Right cardiac atrium (tissue), 5 donors: ENCODE results near the gene CTSC. TPM values are rescaled to one million over a fixed set of nuclear protein-coding genes. Genes with fewer than 3 reads are reported as not detected.
"Not testable (repeated sequence)": the region's sequence is repeated elsewhere in the genome, so short reads cannot be mapped to it uniquely, and the experiment has no call there.

Experiments used
- ATAC-seq, 2 donors: fragments of 200-7000 bp; cut with Tn5 transposase; one replicate each; pipeline versions ENCODE4 v1.8.0 to v1.9.1; 2020; ENCODE audit warnings: moderate library complexity in 2 of 2, mild to moderate bottlenecking in 1 of 2
- DNase-seq, 3 donors: peaks; one replicate each; pipeline ENCODE4 v3.0.0-alpha.2; 2020
- H3K27ac ChIP-seq: one replicate; pipeline ENCODE4 v1.5.1; 2013; ENCODE audit warnings: mild to moderate bottlenecking, low read length, control low read depth, moderate library complexity
- H3K27me3 ChIP-seq: one replicate; pipeline ENCODE4 v1.6.1; 2013; ENCODE audit not compliant: control insufficient read depth, insufficient read depth
- H3K4me1 ChIP-seq: one replicate; pipeline ENCODE4 v1.6.1; 2013; ENCODE audit warnings: low read length; ENCODE audit not compliant: control insufficient read depth, insufficient read depth
- H3K4me3 ChIP-seq: one replicate; pipeline ENCODE4 v1.5.1; 2013; ENCODE audit warnings: low read length, control low read depth
- H3K9me3 ChIP-seq: one replicate; pipeline ENCODE4 v1.6.1; 2013; ENCODE audit warnings: low read length; ENCODE audit not compliant: control insufficient read depth
- WGBS: extraction: QIAGEN DNeasy Blood & Tissue Kit; methylation state at CpG from one replicate; pipeline ENCODE4 v1.1.7; 2013; 5-methylcytosine and 5-hydroxymethylcytosine counted together
- intact Hi-C, 4 donors: fragments of 100-400 bp; cut with DNase I; formaldehyde crosslinking; loops; one replicate each; pipeline versions ENCODE4 v1.11.0 to v1.14.0; 2022 to 2023
- polyA plus RNA-seq: library from polyadenylated mRNA; stranded (reverse); fragments of 200-250 nt; gene quantifications from one replicate; pipeline ENCODE4 v1.2.3, GENCODE V29; 2013
- total RNA-seq, 4 donors: library from RNA; stranded (reverse); fragmentation: NEBNext Ultra II Directional; extraction: Animal tissue kit (Norgen Biotek cat#: 25700); gene quantifications; one replicate each; pipeline ENCODE4 v1.2.1, GENCODE V29; 2021
- donor health status: healthy with polysubstance abuse.
- donor health status: DM: no; HTN: yes; CAD: no.
- donor health status: DM: no; HTN: no; CAD: no.
- donor health status: DM: no; HTN: yes; CAD: no; lungs with severe emphysema.
- donor health status: DM: yes; HTN: yes; CAD: no.

Gene CTSC
- total and polyA plus RNA-seq, 5 donors = 17.7 to 39.3 (median 28.7) TPM

GRCh38 chr11:88332851-88333250 is 4.7 kb downstream of the CTSC start:
- 82% methylated on average over 1 of the region's 1 CpG for WGBS
- H3K27me3 ChIP-seq = no peaks in the 10 kb centered on the region
- no peak overlapping the region for H3K4me3 ChIP-seq
- H3K27ac ChIP-seq = no peak overlapping the region
- H3K9me3 ChIP-seq = no peaks in the 10 kb centered on the region
- H3K4me1 ChIP-seq = no peaks in the 10 kb centered on the region
- DNase-seq (no peak), ATAC-seq (no peak)
- intact Hi-C loops = no loop called here

GRCh38 chr11:88330826-88331428 is 6.6 kb downstream of the CTSC start:
- H3K9me3 ChIP-seq = no peaks in the 10 kb centered on the region
- H3K4me1 ChIP-seq = no peaks in the 10 kb centered on the region
- 79% methylated on average over 5 of the region's 5 CpGs for WGBS
- H3K27me3 ChIP-seq = no peaks in the 10 kb centered on the region
- intact Hi-C loops = no loop called here
- no peak overlapping the region for H3K27ac ChIP-seq
- DNase-seq (no peak), ATAC-seq (no peak)
- H3K4me3 ChIP-seq = no peak overlapping the region

DNA sequence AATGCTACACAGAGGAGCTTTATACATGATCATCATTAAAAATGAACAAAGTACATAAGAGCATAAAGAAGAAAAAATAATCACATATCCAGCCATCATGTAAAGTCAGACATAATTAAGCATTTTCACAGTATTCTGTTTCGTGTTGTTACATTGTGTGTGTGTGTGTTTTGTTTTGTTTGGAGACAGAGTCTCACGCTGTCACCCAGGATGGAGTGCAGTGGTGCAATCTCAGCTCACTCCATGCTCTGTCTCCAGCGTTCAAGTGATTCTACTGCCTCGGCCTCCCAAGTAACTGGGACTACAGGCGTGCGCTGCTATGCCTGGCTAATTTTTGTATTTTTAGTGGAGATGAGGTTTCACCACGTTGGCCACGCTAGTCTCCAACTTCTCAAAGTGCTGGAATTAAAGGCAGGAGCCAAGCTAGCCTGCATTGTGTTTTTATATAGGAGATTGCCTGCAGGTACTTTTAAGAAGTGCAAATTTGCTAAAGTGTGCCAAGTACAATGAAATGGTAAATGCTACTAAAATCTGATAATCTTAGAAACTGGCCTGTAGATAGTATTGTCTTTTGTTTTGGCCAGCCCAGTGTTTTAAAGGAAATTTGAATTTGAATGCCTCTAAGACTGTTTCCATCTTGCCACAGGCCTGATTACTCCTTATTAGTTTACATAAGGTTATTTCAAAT is 7.8 kb downstream of the CTSC start:
- 88% methylated on average over 8 of the region's 8 CpGs for WGBS
- intact Hi-C loops = no loop called here

GRCh38 chr11:88327462-88328143 is 9.9 kb downstream of the CTSC start:
- 79% methylated on average over 3 of the region's 3 CpGs for whole genome bisulfite sequencing
- intact Hi-C loops = no loop called here
- Histone ChIP-seq H3K4me1 (no peaks in the 10 kb centered on the region), H3K9me3 (no peaks in the 10 kb centered on the region), H3K27ac (no peak overlapping the region), H3K4me3 (no peak overlapping the region), H3K27me3 (no peaks in the 10 kb centered on the region)
- ATAC-seq = no peak
- DNase-seq = no peak

More for the DNA sequence above, 7.8 kb downstream of the CTSC start:
- H3K27ac ChIP-seq = no peak overlapping the region
- H3K9me3 ChIP-seq = no peaks in the 10 kb centered on the region
- H3K4me3 ChIP-seq = no peak overlapping the region
- no peaks in the 10 kb centered on the region for H3K4me1 ChIP-seq
- no peak for DNase-seq
- no peaks in the 10 kb centered on the region for H3K27me3 ChIP-seq
- ATAC-seq = no peak

- intact Hi-C loops = no loop called here
- Histone ChIP-seq H3K27ac (no peak overlapping the region), H3K9me3 (no peaks in the 10 kb centered on the region), H3K27me3 (no peaks in the 10 kb centered on the region), H3K4me3 (no peak overlapping the region), H3K4me1 (no peaks in the 10 kb centered on the region)
- ATAC-seq (no peak), DNase-seq (no peak)
- WGBS = 78% methylated on average over 2 of the region's 2 CpGs
Observed at GRCh38 chr11:88327061-88327460, 10.5 kb downstream of the CTSC start.

GRCh38 chr11:88326099-88326498 is 11.4 kb downstream of the CTSC start:
- Histone ChIP-seq H3K4me3 (no peak overlapping the region), H3K4me1 (no peaks in the 10 kb centered on the region), H3K27me3 (no peaks in the 10 kb centered on the region), H3K9me3 (no peaks in the 10 kb centered on the region), H3K27ac (no peak overlapping the region)
- DNase-seq = no peak
- WGBS = 84% methylated on average over 3 of the region's 3 CpGs
- intact Hi-C loops = no loop called here
- ATAC-seq = no peak

- DNase-seq (no peak), ATAC-seq (no peak)
- 72% methylated on average over 4 of the region's 4 CpGs for WGBS
- Histone ChIP-seq H3K4me1 (no peaks in the 10 kb centered on the region), H3K27me3 (no peaks in the 10 kb centered on the region), H3K4me3 (no peak overlapping the region), H3K27ac (no peak overlapping the region), H3K9me3 (no peaks in the 10 kb centered on the region)
- intact Hi-C loops = no loop called here
Observed at GRCh38 chr11:88324562-88325345, 12.8 kb downstream of the CTSC start.

GRCh38 chr11:88322881-88323280 is 14.7 kb downstream of the CTSC start:
- WGBS = 68% methylated on average over 8 of the region's 8 CpGs
- H3K27ac ChIP-seq, H3K4me3 ChIP-seq, intact Hi-C loops, H3K9me3 ChIP-seq, H3K27me3 ChIP-seq, ATAC-seq, H3K4me1 ChIP-seq, DNase-seq: not testable (repeated sequence)

DNA sequence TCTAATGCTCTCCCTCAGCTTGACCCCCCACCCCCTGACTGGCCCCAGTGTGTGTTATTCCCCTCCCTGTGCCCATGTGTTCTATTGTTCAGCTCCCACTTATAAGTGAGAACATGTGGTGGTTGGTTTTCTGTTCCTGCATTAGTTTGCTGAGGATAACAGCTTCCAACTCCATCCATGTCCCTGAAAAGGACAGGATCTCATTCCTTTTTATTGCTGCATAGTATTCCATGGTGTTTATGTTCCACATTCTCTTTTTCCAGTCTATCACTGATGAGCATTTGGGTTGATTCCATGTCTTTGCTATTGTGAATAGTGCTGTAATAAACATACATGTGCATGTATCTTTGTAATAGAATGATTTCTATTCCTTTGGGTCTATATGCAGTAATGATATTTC is 16.1 kb downstream of the CTSC start:
- DNase-seq, H3K9me3 ChIP-seq, ATAC-seq, H3K4me1 ChIP-seq, intact Hi-C loops, H3K27ac ChIP-seq, H3K27me3 ChIP-seq, H3K4me3 ChIP-seq: not testable (repeated sequence)

GRCh38 chr11:88320149-88320559 is 17.4 kb downstream of the CTSC start:
- Histone ChIP-seq H3K4me3 (no peak overlapping the region), H3K27me3 (no peaks in the 10 kb centered on the region), H3K4me1 (no peaks in the 10 kb centered on the region), H3K27ac (no peak overlapping the region), H3K9me3 (no peaks in the 10 kb centered on the region)
- no peak for DNase-seq
- 68% methylated on average over 2 of the region's 2 CpGs for WGBS
- no peak for ATAC-seq
- intact Hi-C loops = no loop called here

DNA sequence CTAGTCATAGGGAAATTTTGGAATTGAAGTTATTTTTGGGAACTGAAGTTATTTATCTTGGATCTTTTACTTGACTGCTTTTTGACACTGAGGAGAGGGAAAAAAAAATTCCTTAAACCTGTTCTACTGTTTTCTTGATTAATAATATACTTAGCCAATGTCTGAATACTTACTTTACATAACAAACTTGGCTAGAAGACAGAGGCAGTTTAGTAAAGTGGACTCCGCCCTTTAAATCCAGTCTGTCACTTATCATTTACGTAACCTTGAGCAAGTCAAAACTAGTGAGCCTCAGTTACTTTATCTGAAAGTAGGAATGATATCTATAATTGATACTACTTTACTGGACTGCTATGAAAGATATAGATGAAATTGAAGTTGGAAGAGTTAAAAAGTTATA is 19.5 kb downstream of the CTSC start:
- H3K9me3 ChIP-seq = no peaks in the 10 kb centered on the region
- no peak overlapping the region for H3K27ac ChIP-seq
- intact Hi-C loops = no loop called here
- H3K4me3 ChIP-seq = no peak overlapping the region
- H3K27me3 ChIP-seq = no peaks in the 10 kb centered on the region
- no peaks in the 10 kb centered on the region for H3K4me1 ChIP-seq
- DNase-seq = no peak
- 63% methylated on average over 2 of the region's 2 CpGs for WGBS
- no peak for ATAC-seq
